OCI-LY3 (cell line): Measurements from ENCODE around the gene CMSS1.

Experiments
- CTCF ChIP-seq: fragments of 200-600, 300-600 bp; sonication (generic); IDR thresholded peaks from 2 replicates; pipeline ENCODE4 v1.5.1; 2014; ENCODE audit warnings: antibody characterized with exemption, low read length, low read depth
- EZH2phosphoT487 ChIP-seq: fragments of 200-600 bp; shearing (Covaris generic); IDR thresholded peaks from 2 replicates; pipeline ENCODE4 v1.6.1; 2018; ENCODE audit warnings: antibody characterized with exemption, mixed run types, low read depth

- TF ChIP-seq CTCF (no peak), EZH2phosphoT487 (no peak)
Observed at GRCh38 chr3:99966662-99967416, 149.2 kb downstream of the CMSS1 start.
